AG10803 (cell line): ENCODE measurements around the gene UBE2Z.
A peak's percentile ranks its signal among the peaks of the same experiment; 100 is the strongest.

ENCODE experiments used
- DNase-seq: peaks from one replicate; pipeline ENCODE4 v3.0.0; 2010; ENCODE audit warnings: low read depth
- H3K4me3 ChIP-seq: 2 replicates; pipeline ENCODE4 v1.5.1; 2011; ENCODE audit warnings: mild to moderate bottlenecking, low read length, control low read depth
- TF ChIP-seq, protein P1 (sequence below): conservative IDR thresholded peaks from 2 replicates; pipeline ENCODE4 v1.5.1; 2011; ENCODE audit warnings: mild to moderate bottlenecking, low read length, control low read depth, inconsistent platforms

UBE2Z gene

DNA sequence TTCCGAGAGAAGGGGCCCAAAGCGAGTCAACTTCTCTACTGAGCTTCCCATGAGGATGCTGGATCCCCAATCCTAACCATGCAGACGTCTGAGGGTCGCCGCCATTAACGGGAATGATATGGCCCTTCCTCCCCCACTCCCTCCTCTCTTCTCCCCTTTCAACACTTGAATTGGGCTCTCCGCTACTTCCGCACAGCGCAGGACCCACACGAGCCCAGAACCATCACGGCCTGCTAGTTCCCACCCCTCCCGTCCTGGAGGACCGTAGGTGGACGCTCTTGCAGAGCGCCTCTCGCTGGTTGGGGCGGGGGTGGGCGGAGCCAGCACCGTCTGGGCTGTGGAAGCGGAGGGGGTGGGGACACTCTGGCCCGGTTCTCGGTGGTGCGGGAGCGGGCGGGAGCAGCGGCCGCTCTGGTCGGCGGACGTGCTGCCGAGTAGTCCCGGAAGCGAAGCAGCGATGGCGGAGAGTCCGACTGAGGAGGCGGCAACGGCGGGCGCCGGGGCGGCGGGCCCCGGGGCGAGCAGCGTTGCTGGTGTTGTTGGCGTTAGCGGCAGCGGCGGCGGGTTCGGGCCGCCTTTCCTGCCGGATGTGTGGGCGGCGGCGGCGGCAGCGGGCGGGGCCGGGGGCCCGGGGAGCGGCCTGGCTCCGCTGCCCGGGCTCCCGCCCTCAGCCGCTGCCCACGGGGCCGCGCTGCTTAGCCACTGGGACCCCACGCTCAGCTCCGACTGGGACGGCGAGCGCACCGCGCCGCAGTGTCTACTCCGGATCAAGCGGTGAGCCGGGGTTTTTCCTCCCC, at the start of gene UBE2Z:
Gene UBE2Z (plus strand): TSS at position 361 of the 797 bp plus-strand sequence. CDS start 97 bp downstream, at position 458.
- TF ChIP-seq, protein P1, sequence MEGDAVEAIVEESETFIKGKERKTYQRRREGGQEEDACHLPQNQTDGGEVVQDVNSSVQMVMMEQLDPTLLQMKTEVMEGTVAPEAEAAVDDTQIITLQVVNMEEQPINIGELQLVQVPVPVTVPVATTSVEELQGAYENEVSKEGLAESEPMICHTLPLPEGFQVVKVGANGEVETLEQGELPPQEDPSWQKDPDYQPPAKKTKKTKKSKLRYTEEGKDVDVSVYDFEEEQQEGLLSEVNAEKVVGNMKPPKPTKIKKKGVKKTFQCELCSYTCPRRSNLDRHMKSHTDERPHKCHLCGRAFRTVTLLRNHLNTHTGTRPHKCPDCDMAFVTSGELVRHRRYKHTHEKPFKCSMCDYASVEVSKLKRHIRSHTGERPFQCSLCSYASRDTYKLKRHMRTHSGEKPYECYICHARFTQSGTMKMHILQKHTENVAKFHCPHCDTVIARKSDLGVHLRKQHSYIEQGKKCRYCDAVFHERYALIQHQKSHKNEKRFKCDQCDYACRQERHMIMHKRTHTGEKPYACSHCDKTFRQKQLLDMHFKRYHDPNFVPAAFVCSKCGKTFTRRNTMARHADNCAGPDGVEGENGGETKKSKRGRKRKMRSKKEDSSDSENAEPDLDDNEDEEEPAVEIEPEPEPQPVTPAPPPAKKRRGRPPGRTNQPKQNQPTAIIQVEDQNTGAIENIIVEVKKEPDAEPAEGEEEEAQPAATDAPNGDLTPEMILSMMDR: 0 out of 2 replicates have a peak, but pooled peaks have one; percentile 4
- DNase-seq: peak; percentile 97
- peak within 1 kb of the TSS; percentile 85 for H3K4me3 ChIP-seq

DNA sequence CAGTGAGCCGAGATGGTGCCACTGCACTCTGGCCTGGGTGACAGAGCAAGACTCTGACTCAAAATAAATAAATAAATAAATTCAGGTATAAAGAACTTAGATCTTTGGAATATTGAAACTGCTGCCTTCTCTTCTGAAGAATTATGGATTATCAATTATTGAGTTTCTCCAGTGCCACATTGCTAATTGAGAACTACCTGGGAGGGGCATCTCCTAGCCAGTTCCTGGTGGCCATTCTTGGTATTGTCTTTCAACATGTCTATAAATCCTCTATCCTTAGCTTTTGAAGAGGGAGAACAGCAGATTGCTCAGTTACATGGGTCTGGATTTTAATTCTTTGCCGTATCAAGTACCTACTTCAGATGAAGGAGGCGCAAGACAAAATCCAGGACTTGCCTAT, 48.2 kb upstream of the UBE2Z start:
- no peak for DNase-seq
- TF ChIP-seq, protein P1: peak; percentile 24
- no peak overlapping the region for H3K4me3 ChIP-seq

DNA sequence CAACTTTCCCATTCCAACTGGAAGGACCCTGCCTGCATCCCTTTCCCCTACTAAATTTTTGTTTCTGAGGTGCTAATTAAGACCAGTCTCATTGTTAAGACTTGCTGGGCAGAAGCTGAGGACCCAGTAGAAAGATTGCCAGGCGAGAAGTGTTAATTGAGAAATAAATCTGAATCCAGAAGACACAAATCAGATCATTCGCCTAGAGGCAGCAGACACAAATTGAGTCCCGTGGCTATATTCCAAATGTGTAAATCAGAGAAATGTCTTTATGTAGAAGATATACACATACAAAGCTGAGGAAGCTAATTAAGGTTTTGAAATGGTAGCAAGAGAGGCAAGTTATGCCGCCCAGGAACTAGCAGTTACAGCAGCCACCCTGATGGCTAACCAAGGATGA, 47.8 kb upstream of the UBE2Z start:
- no peak for DNase-seq
- TF ChIP-seq, protein P1: no peak
- H3K4me3 ChIP-seq: no peak overlapping the region

DNA sequence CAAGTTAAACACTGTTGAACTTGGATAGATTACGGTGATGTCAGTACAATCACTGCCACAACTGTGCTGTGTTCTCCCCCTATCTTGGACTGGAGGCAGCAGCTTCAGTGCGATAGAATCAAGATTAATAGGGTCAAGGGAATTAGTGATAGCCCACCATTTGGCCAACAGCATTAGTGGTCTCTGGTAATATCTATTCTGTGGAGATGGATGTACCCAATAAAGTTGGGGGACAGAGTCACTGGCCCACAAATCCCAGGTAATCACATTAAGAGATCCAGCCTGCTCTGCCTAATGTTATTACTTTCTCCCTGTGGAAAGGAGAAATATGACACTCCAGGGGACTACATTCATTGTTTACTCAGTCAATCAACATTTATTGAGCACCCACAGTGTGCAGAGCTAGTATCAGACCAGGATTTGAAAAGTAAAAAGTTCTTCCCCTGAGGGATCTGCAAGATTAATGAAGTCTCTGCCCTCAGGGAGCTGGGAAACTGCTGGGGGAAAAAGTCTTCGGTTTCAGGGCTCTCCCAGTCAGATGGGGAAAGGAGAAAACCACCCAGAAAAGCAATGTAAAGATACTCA, 39.2 kb upstream of the UBE2Z start:
- H3K4me3 ChIP-seq: no peak overlapping the region
- no peak for DNase-seq
- TF ChIP-seq, protein P1: no peak

DNA sequence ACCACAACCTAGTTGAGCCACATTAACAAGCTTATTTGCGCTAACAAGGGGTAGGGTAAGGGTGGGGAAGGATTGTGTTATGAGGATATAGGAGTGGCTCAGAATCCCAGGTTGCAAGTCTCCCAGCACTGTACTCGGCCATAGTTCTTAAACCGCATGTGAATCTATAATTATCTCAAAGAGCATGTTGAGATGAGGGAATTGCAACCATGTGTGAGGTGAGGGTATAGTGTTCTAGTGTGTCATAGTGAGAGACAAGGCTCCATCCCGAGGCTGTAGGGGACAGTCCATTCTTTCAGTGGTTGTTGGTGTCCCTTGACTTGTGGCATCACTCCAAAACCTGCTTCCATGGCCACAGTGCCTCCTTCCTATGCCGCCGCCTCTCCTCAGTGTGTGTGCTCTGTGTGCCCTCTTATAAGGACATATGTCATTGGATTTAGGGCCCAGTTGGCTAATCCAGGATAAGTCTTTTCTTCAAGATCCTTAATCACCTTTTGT, 38.3 kb upstream of the UBE2Z start:
- no peak for DNase-seq
- TF ChIP-seq, protein P1: no peak
- H3K4me3 ChIP-seq: no peak overlapping the region

DNA sequence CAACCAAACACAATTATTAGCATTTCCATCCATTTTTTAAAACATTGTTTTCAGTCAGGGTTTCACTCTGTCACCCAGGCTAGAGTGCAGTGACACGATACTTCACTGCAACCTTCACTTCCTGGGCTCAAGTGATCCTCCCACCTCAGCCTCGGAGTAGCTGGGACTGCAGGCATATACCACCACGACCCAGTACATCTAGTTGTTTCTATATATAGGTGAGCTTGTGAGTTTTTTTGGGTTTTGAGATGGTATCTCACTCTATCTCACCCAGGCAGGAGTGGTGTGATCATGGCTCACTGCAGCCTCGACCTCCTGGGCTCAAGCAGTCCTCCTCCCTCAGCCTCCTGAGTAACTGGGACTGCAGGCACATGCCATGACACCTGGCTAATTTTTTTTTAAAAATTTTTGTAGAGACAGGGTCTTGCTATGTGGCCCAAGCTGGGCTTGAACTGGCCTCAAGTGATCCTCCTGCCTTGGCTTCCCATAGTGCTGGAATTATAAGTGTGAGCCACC, 37.1 kb upstream of the UBE2Z start:
- no peak overlapping the region for H3K4me3 ChIP-seq
- TF ChIP-seq, protein P1: no peak
- DNase-seq: no peak
